GM20000 (cell line): ENCODE results near the gene GOLGA6L2.

Experiments used
- DNase-seq: peaks from one replicate; pipeline ENCODE4 v3.0.0; 2012; ENCODE audit warnings: low spot score
- CTCF ChIP-seq: IDR thresholded peaks from 2 replicates; pipeline ENCODE4 v1.5.1; 2012; ENCODE audit warnings: mild to moderate bottlenecking, control low read depth; ENCODE audit errors: extremely low read depth, missing control alignments

GOLGA6L2 gene

GRCh38 chr15:23472678-23473077 is 25.6 kb upstream of the GOLGA6L2 start:
- no peak for TF ChIP-seq CTCF
- DNase-seq, result no peak

- DNase-seq, result no peak
- no peak for TF ChIP-seq CTCF
Measured at GRCh38 chr15:23472033-23472432, 25.0 kb upstream of the GOLGA6L2 start.

- no peak for TF ChIP-seq CTCF
- DNase-seq, result peak; percentile 21
Measured at GRCh38 chr15:23467110-23467600, 20.1 kb upstream of the GOLGA6L2 start.

GRCh38 chr15:23457890-23458289 is 10.8 kb upstream of the GOLGA6L2 start:
- no peak for TF ChIP-seq CTCF
- DNase-seq, result no peak

- no peak for TF ChIP-seq CTCF
- DNase-seq, result no peak
Measured at GRCh38 chr15:23446215-23447106, 582 bp downstream of the GOLGA6L2 start.

GRCh38 chr15:23444269-23444668 is 2.8 kb downstream of the GOLGA6L2 start:
- DNase-seq, result no peak
- TF ChIP-seq CTCF, result no peak

- no peak for TF ChIP-seq CTCF
Measured at GRCh38 chr15:23441204-23441603, 5.8 kb downstream of the GOLGA6L2 start.

More at GRCh38 chr15:23441204-23441603, 5.8 kb downstream of the GOLGA6L2 start:
- no peak for DNase-seq
